DOHH2 (cell line): Measurements from ENCODE around the gene ASH1L.
"Not testable (repeated sequence)": the region's sequence is repeated elsewhere in the genome, so short reads cannot be mapped to it uniquely, and the experiment has no call there.

Experiments used
- H3F3A ChIP-seq: fragments of 200-600 bp; sonication (generic), shearing (Covaris generic); 2 replicates; pipeline ENCODE4 v1.6.0; 2016; ENCODE audit warnings: antibody characterized with exemption, mild to moderate bottlenecking; ENCODE audit not compliant: control insufficient read depth, insufficient read depth
- H3K27ac ChIP-seq: fragments of 200-600 bp; sonication (generic); 2 replicates; pipeline ENCODE4 v1.5.1; 2014; ENCODE audit warnings: low read depth, mild to moderate bottlenecking, low read length, moderate library complexity
- H3K27me3 ChIP-seq: fragments of 200-600 bp; sonication (generic); 2 replicates; pipeline ENCODE4 v1.6.1; 2014; ENCODE audit warnings: mild to moderate bottlenecking, low read length, mixed read lengths; ENCODE audit not compliant: control insufficient read depth
- H3K36me3 ChIP-seq: fragments of 200-600 bp; sonication (generic); 2 replicates; pipeline ENCODE4 v1.6.1; 2014; ENCODE audit warnings: mild to moderate bottlenecking, low read length, moderate library complexity, mixed read lengths; ENCODE audit not compliant: control insufficient read depth
- H3K4me1 ChIP-seq: fragments of 200-600 bp; sonication (generic); 2 replicates; pipeline ENCODE4 v1.6.1; 2014; ENCODE audit warnings: mild to moderate bottlenecking, low read length, mixed read lengths; ENCODE audit not compliant: control insufficient read depth
- H3K4me2 ChIP-seq: fragments of 200-600 bp; sonication (generic); 2 replicates; pipeline ENCODE4 v1.6.0; 2014; ENCODE audit warnings: mild to moderate bottlenecking, low read length, moderate library complexity
- H3K4me3 ChIP-seq: fragments of 200-600 bp; sonication (generic); 2 replicates; pipeline ENCODE4 v1.5.1; 2014; ENCODE audit warnings: mild to moderate bottlenecking, low read length, mixed read lengths
- H3K79me2 ChIP-seq: fragments of 200-600 bp; sonication (generic); 2 replicates; pipeline ENCODE4 v1.6.1; 2014; ENCODE audit warnings: mild to moderate bottlenecking, low read length, mixed read lengths; ENCODE audit not compliant: control insufficient read depth
- H3K9me2 ChIP-seq: fragments of 200-600 bp; sonication (generic); replicated peaks from 2 replicates; pipeline ENCODE4 v1.6.1; 2014; ENCODE audit warnings: mild to moderate bottlenecking, low read length, mixed read lengths; ENCODE audit not compliant: control insufficient read depth
- H3K9me3 ChIP-seq: fragments of 200-600 bp; sonication (generic); 2 replicates; pipeline ENCODE4 v1.6.1; 2014; ENCODE audit warnings: antibody characterized with exemption, low read length, mixed read lengths; ENCODE audit not compliant: control insufficient read depth, insufficient read depth
- H4K20me1 ChIP-seq: fragments of 200-600 bp; sonication (generic); 2 replicates; pipeline ENCODE4 v1.6.0; 2014; ENCODE audit warnings: low read depth, mild to moderate bottlenecking, antibody characterized with exemption, low read length, moderate library complexity; ENCODE audit not compliant: control insufficient read depth, insufficient read depth
- EZH2phosphoT487 ChIP-seq: fragments of 200-600 bp; sonication (generic); IDR thresholded peaks from 2 replicates; pipeline ENCODE4 v1.6.1; 2017; ENCODE audit warnings: borderline replicate concordance, mild to moderate bottlenecking, antibody characterized with exemption, low read length, moderate library complexity, mixed read lengths
- TF ChIP-seq, protein P1 (sequence below): fragments of 200-600 bp; sonication (generic); IDR thresholded peaks from one replicate; pipeline ENCODE4 v1.5.1; 2014; ENCODE audit warnings: antibody characterized with exemption, mild to moderate bottlenecking, low read depth, low read length; ENCODE audit not compliant: poor library complexity, severe bottlenecking

ASH1L gene

DNA sequence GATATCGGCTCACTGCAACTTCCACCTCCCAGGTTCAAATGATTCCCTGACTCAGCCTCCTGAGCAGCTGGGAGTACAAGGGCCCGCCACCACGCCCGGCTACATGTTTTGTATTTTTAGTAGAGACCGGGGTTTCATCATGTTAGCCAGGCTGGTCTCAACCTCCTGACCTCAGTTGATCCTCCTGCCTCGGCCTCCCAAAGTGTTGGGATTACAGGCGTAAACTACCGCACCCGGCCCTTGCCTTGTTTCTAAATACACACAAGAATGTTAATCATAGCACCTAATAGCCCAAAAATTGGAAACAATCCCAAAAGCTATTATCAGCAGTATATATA lies 46.3 kb upstream of the ASH1L start:
- Histone ChIP-seq H3K4me3 (0 out of 2 replicates have a peak overlapping the region, but pooled peaks have one; percentile 12), H3K79me2 (peaks cover 3% of the 10 kb centered on the region), H3K9me2 (no peaks in the 10 kb centered on the region), H3K27me3 (no peaks in the 10 kb centered on the region), H3K4me1 (peaks cover 3% of the 10 kb centered on the region), H3K9me3 (no peaks in the 10 kb centered on the region), H3K36me3 (peaks cover 15% of the 10 kb centered on the region), H3F3A (peaks cover 10% of the 10 kb centered on the region), H3K27ac (peak overlapping the region; percentile 32; the same call in 1 of the 2 replicates), H3K4me2 (peak overlapping the region; percentile 14; the same call in 1 of the 2 replicates), H4K20me1 (no peaks in the 10 kb centered on the region)
- no peak for TF ChIP-seq EZH2phosphoT487
- TF ChIP-seq, protein P1, sequence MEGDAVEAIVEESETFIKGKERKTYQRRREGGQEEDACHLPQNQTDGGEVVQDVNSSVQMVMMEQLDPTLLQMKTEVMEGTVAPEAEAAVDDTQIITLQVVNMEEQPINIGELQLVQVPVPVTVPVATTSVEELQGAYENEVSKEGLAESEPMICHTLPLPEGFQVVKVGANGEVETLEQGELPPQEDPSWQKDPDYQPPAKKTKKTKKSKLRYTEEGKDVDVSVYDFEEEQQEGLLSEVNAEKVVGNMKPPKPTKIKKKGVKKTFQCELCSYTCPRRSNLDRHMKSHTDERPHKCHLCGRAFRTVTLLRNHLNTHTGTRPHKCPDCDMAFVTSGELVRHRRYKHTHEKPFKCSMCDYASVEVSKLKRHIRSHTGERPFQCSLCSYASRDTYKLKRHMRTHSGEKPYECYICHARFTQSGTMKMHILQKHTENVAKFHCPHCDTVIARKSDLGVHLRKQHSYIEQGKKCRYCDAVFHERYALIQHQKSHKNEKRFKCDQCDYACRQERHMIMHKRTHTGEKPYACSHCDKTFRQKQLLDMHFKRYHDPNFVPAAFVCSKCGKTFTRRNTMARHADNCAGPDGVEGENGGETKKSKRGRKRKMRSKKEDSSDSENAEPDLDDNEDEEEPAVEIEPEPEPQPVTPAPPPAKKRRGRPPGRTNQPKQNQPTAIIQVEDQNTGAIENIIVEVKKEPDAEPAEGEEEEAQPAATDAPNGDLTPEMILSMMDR: no peak

DNA sequence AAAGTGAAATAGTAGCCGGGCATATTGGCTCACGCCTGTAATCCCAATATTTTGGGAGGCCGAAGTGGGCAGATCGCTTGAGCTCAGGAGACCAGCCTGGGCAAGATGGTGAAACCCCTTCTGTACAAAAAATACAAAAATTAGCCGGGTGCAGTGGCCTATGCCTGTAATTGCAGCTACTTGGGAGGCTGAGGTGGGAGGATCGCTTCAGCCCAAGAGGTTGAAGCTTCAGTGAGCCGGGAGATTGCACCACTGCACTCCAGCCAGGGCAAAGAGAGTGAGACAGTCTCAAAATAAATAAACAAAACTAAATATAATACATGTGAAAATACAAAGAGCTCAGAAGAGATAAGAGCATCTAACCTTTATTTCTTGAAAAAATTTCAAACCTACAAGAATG lies 45.1 kb upstream of the ASH1L start:
- H3K27ac ChIP-seq: no peak overlapping the region
- no peak overlapping the region for H3K4me3 ChIP-seq
- H3K9me2 ChIP-seq: no peaks in the 10 kb centered on the region
- TF ChIP-seq EZH2phosphoT487: no peak
- TF ChIP-seq, protein P1: no peak
- no peaks in the 10 kb centered on the region for H3K9me3 ChIP-seq
- H3K79me2 ChIP-seq: peaks cover 3% of the 10 kb centered on the region
- H4K20me1 ChIP-seq: no peaks in the 10 kb centered on the region
- H3K4me1 ChIP-seq: peaks cover 3% of the 10 kb centered on the region
- peaks cover 8% of the 10 kb centered on the region for H3K36me3 ChIP-seq
- peaks cover 10% of the 10 kb centered on the region for H3F3A ChIP-seq
- no peaks in the 10 kb centered on the region for H3K27me3 ChIP-seq
- H3K4me2 ChIP-seq: no peak overlapping the region

- not testable (repeated sequence) for H3K27ac ChIP-seq, H3F3A ChIP-seq, H3K27me3 ChIP-seq, H3K4me3 ChIP-seq, H3K9me2 ChIP-seq, H4K20me1 ChIP-seq, H3K4me2 ChIP-seq, H3K36me3 ChIP-seq, H3K9me3 ChIP-seq, H3K79me2 ChIP-seq
- peaks cover 10% of the 10 kb centered on the region for H3K4me1 ChIP-seq
Measured at GRCh38 chr1:155599828-155600572, 37.4 kb upstream of the ASH1L start.

- H3K27ac ChIP-seq: no peak overlapping the region
- H3K4me2 ChIP-seq: peak overlapping the region; percentile 59
Measured at GRCh38 chr1:155598842-155599331, 36.3 kb upstream of the ASH1L start.

More at GRCh38 chr1:155598842-155599331, 36.3 kb upstream of the ASH1L start:
- Histone ChIP-seq H3F3A (0 out of 2 replicates have a peak, but pooled peaks cover 2% of the 10 kb centered on the region), H3K9me2 (no peaks in the 10 kb centered on the region), H3K4me3 (peak overlapping the region; percentile 30), H3K4me1 (peaks cover 10% of the 10 kb centered on the region), H3K9me3 (no peaks in the 10 kb centered on the region), H3K27me3 (no peaks in the 10 kb centered on the region), H3K36me3 (no peaks in the 10 kb centered on the region), H3K79me2 (no peaks in the 10 kb centered on the region), H4K20me1 (no peaks in the 10 kb centered on the region)
- TF ChIP-seq EZH2phosphoT487: no peak
- TF ChIP-seq, protein P1: no peak
